Activated T-cell treated with anti-CD3 and anti-CD28 coated beads for 48 hours (primary cell): ENCODE measurements around the gene MS4A5.

Experiments used
- DNase-seq: peaks from one replicate; pipeline ENCODE4 v3.0.0-alpha.2; 2020; ENCODE audit warnings: low read depth

MS4A5 gene

GRCh38 chr11:60482361-60482760 lies 53.0 kb downstream of the MS4A5 start:
- no peak for DNase-seq

DNA sequence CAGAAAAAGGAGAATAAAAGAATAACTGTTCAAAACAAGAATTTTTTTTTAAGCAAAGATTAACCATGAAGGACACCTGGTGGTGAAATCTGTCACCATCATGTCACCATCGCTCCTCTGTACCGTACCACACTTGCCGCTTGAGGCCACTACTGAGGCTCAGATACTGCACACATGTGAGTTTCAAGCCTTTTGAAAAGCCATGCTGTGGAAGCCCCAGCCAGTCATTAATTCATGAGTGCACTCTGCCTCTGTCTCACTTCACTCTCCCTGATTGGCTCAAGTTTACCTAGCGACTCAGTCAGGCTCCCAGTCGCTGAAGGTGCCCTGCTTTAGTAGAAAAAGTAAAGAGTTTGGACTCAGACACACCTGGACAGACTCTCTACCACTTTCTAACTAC lies 56.6 kb downstream of the MS4A5 start:
- no peak for DNase-seq

DNA sequence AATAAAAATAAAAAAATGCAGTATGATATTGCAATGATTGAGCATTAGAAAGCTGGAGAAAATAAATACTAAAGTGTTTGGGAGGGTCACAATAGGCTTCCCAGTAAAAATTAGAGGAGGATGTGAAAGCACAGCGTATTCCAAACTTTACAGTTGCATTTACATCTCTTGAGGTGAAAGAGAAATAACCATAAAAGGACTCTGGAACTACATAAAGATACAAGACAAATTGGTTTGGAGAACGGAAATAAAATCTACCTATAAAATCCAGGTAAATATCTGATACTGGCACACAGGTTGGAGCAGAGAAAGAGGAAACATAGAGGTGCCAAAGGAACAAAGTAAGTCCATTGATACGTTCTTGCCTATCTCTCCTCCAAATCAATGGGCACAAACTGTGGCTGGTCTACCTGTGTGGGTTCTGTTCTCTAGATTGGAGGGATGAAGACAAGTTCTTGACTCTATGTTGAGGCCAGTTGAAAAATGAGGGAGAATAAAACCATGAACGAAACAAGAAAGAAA lies 63.2 kb downstream of the MS4A5 start, which contains the start of gene MS4A12:
TSS of gene MS4A12 (plus strand) at position 291 of the 522 bp plus-strand sequence. CDS start 4,541 bp downstream, outside the sequence.
- no peak for DNase-seq

DNA sequence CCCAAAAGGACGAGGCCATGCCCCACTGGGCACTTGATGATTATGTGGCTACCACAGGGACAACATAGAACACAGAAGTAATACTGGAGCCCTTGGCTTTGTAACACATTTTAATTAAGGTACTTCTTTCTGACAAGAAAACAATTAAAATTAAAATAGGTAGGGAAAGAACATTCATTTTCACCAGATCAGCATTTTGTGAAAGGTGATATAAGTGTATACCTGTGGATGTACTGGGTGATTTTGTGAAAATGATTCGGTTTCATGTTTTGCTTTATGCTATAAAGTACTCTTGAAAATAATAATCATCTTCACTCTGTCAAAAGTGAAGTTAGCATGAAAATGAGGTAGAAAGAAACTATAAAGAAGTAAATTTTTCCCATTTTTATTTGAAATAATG lies 64.1 kb downstream of the MS4A5 start:
- DNase-seq = no peak
